Activated CD8-positive, alpha-beta memory T cell treated with anti-CD3 and anti-CD28 coated beads for 4 hours (primary cell): ENCODE data around the gene ANTXRL.
"Not testable (repeated sequence)": the region's sequence is repeated elsewhere in the genome, so short reads cannot be mapped to it uniquely, and the experiment has no call there.

Source experiments
- DNase-seq, 2 donors: peaks; one replicate each; pipeline ENCODE4 v3.0.0-alpha.2; 2020; ENCODE audit warnings: low read depth in 2 of 2

ANTXRL gene

DNA sequence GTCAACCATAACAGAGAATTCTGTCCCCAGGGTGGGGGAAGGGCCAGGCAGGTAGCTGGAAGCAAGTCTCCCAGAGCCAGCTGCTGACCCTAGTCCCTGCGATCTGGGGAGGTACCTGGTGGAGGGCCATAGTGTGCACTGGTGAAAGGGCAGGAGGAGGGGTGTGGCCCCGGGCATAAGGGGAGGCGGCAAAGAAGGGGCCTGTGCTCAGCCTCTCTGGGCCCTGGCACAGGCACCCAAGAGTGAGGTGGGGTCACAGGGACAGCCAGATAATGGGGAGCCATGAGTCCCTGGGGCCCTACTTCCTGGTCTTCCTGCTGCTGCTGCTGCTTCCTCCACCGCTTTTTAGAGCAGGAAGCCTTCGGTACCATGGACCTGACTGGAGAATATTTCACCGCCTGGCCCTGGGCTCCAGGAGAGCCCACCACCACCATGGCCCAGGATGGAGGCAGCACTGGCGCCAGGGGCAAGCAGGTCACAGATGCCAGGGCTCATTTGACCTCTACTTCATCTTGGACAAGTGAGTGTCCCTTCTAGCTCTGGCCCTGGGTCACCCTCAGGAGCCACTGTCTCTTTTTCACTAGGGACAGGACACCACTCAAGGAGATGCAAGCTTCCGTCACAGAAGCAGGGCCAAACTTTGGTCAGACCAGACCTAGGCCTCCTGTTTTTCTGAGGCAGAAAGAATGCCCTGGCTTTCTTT, at the start of gene ANTXRL:
TSS of gene ANTXRL (plus strand) at position 7 of the 703 bp plus-strand sequence. CDS start at position 273, 266 bp downstream.
- DNase-seq = no peak

DNA sequence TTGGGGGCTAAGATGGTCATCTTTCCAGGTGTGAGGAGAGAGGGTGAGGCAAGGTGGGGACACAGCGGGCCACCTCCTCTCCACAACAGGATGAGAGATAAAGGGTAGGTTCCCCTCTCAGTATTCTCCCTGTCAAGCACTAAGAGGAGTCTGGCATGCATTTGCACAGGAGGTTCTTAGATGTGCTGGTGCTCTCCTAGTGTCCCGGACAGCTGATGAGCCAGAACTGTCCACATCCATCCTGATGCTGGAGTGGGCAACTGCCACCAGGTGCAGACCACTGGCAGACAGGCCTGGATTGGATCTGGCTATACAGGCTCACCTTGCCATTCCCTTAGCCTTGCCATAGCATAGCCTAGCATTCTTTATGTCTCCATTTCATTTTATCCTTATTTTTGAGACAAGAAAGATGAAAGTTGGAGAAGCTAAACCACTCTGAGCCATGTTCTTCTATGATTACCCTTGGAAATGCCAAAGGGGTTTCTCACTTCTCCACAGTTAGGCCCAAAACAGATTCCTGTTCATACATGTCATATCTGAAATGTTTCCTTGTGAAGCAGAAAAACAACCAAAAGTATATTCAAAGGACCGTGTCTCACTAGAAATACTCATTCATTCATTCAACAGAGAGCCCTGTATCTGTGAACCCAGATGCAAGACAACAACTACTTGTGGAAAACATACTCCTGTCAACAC, 48.8 kb upstream of the ANTXRL start:
- no peak for DNase-seq

DNA sequence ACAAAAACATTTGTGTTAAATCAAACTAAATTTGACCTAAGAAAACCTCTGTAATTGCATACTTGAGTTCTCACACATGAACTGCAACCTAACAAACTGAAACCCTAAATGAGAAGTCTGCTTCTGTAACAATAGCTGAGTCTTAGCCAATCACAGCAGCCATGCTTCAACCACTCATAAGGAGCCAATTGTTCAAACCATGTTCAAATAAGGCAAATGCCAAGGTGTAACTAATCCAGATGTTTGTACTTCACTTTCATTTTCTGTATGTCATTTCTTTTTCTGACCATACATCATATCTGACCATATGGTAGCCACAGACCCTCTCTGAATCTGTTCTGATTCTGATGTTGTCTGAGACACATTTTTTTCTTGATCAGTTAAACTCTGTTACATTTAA, 47.5 kb upstream of the ANTXRL start:
- DNase-seq = no peak

DNA sequence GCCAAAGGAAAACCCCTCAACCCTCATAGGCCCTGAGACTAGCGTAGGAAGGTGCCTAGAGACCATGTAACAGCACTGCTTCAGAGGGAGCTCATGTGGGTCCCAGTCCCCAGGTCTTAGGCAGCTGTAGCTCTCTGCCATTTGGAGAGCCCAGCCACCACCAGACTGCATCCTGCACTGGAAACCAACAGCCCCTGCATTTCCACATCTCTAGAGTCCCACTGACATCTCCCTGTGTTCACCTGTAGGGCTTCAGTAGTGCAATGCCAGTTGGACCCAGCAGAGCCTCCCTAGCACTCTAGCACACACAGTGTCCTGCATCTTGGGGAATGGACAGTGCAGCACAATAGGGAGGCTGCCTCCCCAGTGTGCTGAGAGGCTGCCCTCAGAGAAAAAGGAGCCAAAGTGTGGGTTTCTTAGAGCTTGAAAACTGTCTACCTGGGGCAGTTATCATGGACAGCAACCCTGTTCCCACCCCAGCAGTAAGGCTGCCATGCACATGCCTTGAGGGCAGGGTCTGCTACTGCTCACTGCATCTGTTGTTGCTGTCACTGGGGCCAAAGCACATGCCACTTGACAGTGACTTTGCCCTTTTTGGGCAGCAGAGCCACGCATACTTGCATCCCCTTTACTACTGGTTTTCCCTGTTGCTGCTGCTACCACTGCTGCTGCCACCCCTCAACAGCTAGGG, 46.7 kb upstream of the ANTXRL start:
- no peak for DNase-seq

DNA sequence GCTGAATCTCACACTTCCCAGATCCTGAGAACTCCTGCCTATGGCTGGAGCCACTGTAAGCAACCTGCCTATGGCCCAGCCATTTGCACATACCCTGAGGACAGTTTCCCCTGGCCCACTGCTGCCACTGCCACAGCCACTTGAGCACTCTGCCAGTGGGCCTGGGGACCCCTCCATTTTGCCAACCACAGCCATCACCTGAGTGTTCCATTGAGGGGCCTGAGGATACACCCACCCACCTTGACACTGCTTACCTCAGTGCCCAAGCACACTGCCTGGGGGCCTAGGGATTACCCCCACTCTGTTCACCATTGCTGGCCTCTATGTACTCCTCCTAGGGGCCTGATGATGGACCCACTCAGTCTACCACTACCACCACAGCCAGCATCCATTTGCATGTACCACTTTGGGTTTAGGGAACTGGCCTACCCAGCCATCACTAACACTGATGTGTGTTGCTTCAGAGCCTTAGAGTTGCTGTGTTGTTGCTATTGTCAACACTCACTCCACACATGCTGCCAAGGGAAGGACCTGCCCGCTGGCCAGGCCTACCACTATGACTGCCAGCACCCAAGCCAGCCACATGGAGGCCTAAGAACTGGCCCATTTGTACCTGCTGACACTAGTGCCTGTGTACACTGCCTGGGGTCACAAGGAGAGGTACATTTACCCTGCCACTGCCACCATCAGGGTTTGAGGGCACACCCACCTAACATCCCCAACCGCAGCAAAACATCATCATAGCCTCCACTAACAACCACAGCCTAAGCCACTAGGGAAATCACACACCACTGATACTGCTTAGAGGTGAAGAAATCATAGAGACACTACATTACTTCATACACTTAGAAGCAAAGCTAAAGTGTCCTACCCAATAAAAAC, 45.9 kb upstream of the ANTXRL start:
- DNase-seq = no peak

DNA sequence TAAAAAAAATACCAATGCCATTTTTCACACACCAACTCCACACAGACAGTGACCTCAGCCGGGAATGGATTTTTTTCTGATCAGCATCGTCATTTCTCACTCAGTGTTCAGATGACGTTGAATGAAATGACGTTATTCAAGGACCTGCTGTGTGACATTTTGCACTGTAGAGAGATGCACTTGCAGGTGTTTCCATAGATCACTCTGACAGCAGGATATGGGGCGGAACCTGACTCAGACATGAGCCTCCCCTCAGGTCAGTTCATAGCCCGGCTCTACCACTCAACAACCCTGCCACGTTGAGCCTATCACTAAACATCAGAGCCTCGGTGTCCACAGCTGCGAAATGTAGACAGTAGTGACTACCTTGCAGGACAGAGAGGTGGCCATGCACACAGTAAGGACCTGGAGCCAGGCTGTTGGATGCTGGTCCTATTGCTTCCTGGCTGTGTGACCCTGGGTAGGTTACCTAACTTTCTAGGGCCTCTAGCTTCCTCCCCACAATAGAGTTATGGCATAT, 41.4 kb upstream of the ANTXRL start:
- no peak for DNase-seq

DNA sequence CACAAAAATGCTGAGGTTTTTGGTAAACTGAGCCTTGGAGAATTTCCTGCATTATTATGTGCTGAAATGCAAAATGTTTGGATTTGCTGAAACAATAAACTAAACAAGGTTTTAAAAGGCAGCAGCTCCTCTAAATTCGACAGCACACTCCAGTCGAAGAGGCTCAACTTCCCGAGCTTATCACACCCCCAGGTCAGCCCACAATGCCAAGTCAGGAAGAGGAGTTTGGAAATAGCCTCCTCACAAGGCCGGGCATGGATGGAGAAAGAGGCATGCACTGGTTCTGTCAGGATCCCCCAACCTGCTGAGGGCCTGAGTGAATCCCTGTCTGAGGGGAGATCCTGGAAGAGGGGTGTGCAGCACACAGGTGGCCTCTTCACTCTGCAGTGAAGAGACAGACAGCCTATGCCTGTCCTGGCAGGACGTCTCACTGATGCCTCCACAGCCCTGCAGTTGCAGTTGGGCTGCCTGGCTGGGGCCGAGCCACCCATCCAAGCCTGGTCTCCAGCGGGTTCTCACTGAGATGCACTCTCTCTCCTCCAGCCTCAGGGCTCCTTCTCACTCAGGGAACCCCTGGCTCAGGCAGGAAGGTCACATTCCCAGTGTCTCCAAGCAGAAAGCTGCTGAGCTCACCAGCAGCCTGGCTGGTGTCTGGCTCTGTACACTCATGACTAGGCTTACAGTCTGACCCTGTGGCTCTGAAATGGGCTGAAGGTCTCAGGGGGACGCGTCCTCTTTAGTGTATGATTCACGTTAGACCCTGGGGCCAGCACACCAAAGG, 40.2 kb upstream of the ANTXRL start:
- not testable (repeated sequence) for DNase-seq

DNA sequence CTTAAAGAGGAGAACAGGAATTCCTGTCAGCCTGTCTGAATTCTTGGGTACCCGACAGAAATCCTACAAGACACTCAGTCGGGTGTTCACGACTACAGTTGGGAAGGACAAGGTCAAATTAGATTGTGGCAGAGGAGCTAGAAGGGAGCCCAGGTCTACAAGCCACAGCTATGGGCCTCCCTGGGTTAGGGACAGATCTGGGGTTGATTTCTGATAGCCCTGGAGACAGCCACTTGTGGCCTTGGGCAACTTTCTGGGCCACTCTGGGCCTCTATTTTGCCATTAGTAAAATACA, 39.7 kb upstream of the ANTXRL start:
- no peak for DNase-seq

DNA sequence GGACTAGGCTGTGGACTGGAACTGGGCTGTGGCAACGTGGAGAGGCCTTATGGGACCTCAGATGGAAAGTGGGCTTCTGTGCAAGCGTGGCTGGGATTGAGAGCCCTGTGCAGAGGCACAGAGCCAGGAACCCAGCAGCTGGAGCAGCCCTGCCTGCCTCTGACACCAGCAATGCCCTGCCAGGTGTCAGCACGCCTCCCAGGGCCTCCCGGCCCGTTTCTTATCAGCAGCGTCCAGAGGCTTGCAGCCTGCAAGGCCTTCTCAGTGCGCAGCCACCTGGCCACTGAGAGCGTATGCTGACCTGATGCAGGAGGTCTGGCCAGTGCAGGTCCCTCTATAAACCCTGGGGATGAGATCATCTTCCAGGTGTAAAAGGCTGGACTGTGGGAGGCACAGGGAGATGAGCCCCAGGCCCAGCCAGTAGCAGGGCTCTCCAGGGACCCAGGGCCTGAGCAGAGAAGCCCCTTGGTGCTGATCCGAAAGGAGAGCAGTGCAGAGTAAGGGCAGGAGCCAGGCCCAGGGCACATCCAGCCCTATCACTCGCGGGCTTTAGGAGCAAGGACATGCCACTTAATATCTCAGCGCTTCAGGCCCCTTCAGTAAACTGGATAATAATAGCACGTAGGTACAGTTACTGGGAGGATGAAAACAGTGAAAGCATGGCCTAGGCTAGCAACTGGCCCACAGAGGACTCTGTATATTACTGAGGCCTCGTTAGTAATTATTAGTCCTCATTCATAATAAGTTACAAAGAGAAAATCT, 38.8 kb upstream of the ANTXRL start:
- DNase-seq = no peak

DNA sequence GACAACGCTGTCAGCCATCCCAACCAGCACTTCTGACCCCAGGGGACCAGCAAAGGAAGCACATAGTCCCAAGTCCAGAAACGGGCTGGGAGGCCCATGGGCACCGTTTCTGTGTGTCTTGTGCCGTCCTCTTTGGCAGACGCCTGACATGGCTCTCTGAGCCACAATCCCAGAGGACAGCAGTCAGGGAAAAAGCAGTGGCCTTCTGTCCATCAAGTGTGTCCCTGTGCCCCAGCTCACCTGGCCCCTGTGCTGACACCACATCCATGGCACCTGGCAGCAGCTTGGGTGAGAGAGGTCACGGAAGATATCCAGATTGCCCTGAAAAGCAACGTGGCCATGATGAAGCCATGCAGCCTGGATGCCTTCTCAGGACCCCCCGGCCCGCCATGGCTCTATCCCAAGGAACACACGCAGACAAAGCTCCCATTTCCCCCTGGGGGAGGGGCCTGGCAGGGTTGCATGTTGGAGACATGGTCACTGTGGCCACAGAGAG, 38.1 kb upstream of the ANTXRL start:
- no peak for DNase-seq

DNA sequence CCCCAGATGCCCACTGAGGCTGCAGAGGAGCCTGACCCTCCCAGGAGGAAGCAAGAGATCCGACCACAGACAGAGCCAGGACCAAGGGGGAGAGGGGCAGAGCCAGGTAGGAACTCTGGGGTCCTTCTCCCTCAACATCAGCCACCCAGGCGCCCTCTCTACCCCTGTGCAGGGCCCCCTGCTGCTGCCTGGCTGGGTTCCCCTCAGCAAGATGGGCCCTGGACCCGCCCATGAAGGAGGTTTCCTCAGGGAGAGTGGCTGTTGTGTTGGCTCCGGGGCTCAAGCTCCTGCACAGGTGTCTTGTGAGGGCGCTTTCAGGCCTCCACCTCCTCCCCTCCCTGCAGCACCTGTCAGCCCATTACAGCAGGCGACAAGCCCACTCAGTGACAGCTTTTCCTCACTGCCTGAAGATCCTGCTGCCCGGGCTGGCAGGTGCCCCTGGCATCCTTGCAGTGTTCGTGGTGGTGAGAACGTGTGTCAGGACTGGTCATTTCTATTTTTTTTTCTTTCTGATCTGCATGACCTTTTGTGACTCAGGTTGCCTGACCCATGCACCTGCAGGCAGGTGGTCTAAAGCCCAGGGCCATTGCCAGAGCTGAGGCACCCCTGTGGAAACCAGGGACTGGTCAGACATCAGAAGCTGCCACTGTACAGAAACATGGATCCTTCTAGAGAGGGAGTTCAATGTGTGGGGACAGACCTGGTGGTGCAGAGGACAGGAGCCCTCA, 37.0 kb upstream of the ANTXRL start:
- DNase-seq = not testable (repeated sequence)

DNA sequence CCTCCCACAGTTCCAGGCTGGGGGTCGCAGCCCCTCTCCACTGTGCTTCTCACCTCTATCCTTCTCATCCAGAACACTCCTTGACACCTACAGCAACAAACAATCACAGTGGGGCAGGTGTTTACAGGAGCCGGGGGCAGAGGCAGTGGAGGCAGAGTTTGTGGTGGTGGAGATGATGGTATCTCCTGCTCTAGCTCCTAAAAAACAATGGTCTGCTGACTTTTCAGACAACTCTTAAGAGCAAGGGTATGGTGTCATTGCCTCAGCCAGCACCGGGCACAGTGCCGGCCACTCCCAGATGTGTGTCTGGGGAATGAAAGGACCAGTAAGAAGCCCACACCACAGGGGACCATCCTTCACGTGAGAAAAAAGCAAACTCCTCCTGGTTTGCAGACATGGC, 36.3 kb upstream of the ANTXRL start:
- no peak for DNase-seq

DNA sequence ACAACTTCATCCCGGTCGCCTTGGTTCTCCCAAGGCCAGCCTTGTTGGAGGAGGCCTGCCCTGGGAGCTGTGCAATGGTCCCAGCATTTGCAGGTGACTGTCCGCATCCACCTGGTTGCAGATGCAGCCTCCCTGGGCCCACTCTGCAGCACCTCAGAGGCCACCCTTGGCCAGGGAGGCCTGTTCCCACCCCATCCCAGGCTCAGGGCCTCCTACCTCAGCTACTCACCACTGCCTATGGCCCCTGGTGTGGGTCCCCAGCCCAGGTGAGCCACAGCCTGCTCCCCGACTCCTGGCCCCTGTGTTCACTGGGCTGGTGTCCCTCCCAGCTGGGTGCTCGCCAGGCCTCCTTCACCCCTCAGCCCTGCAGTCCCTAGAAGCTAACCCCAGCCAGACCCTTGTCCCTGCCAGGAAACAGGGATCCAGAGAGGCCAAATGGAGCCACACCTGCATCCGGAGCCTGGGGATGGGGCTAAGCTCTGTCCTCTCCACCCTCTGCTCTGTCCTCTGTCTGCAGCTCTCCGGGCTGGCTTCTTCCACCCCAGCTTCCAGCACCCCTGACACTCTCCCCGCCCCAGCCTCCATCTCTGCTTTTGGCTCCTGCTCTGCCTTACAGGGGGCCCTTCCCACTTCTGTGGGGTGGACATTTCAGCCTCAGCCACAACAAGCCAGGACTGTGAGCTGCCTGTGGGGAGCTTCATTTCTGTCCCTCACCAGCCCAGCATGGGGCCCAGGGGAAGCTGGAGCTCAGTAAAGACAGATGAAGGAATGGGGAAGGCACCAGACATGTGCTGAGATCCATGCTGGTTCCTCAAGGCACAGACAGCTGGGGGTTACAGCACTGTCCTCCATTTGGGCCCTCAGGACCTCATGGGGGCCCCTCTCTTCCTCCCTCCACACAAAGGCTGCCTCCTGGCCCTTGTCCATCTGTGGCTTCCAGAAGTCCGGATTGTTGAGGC, 35.6 kb upstream of the ANTXRL start:
- no peak for DNase-seq

DNA sequence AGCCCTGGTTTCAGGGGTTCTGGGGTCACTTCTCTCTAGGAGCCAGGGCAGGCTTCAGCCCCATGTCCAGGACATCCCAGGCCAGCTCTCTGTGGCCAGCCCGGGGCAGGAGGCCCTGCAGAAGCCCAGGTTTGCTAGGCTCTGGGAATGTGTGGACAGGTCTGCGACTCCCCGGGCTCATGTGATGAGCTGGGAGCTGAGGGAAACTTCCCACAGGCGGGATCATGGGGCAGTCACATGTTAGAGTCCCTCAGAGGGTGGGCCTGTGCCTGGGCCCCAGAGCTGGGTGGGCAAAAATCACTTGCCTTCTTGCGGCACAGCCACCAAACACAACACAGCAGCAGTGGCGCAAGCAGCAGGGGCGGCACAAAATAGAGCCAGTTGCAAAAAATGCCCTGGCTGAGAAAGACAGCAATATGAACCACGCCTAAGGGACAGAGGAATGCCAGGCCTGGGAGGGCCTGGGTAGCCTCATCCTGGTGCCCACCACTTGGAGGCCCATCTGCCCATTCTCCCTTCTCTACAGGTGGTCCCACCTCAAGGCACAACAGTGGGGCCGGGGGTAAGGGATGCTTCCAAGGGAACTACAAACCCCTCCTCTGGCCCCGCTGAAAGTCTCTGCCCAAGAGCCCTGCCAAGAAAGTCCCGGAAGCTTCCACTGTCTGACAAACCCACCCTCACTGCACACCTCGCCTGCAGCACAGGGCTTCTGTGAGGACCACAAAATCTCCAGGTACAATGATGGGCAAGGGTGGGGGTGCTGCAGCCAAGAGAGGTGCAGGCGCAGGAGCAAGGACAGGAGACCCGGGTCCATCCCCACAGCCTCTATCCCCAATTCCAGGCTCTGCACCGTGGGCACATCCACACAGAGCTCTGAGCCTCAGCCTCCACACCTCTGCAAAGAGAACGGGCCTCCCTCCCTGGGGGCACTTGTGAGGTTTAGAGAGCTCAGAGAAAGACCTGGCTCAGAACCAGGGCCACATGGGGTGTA, 34.6 kb upstream of the ANTXRL start:
- DNase-seq = no peak

DNA sequence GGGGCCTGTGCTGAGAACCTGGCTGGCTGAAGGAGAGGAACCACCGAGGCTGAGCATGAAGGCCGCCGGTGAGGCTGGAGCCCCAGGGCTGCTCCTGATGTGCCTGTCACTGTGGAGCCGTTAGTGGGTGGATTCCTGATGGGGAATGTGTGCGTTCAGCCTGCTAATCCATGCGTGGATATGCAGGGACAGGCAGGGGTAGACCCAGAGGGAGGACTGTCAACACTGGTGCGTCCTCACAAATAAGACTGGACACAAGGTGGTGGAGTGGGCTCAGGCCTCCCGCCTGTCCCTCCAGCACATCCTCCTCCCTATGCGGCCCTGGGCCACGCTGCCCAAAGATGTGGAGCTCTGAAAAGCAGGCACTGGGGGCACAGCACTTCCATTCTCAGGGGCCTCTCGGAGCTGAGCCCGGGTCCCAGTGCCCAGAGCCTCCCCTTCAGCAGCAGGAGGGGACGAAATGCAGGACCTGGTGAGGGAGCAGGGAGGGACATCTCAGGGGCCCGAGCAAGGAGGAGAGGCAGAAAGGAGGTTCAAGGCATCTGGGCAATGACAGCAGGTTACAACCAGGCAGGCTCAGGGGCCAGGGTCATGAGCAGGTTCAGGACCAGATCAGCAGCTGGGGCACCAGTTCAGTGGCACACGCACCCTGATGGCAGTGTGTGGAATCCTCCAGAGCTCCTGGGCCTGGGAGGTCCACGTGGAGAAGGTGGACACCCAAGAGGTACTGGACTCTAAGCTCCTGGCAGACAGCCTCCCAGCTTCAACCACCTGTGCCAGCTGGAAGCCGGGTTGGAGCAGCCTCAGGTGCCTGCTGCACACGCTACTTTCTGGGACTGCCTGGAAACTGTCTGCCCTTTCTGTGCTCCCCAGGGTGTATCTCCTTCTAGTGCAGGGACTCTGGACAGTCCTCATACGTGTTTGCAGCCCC, 33.5 kb upstream of the ANTXRL start:
- no peak for DNase-seq

DNA sequence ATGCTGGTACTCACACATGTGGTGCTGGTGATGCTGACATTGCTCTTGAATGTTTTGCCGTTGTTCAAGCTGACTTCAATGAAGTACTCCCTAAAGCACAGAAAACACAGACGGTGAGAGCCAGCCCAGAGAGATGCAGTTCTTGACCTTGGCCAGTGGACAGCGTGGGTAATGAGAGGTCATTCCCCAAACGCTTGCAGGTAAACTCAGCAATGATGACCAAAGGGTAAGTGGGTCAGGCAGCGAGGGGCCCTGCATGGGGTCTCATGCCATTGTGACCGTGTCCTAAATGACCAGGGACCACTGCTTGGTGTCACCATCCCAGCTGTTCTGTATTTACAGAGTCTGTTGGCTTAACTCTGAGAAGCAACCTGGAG, 32.8 kb upstream of the ANTXRL start:
- DNase-seq = no peak
